ENCODE results near the gene MYO18B. TPM values are rescaled to one million over a fixed set of nuclear protein-coding genes. Genes with fewer than 3 reads are reported as not detected.

MYO18B gene
- total and polyA plus RNA-seq, 2 of the 4 experiments (the other 2 are of a cell fraction): under 0.01 TPM; not detected in 1

DNA sequence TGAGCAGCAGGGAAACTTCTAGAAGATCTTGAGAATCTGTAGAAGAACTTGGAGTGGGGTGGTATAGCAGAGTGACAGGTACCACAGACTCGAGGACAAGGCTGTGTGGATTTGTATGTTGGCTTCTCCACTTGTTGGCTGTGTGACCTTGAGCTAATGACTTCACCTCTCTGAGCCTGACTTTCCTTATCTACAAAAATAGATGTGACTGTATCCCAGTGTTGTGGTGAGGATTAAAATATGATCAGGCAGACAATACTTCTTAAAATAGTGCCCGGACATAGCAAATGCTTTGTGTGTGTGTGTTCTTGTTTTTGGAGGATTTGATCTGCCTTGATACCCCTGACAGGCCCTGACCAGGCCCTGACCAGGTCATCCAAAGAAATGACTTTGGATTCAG lies 40.8 kb downstream of the MYO18B start:
- no peak for ATAC-seq (ENCODE audit: low read depth)
- no peaks in the 10 kb centered on the region for H3K9me1 ChIP-seq (ENCODE audit: insufficient read depth, low read length)
- H4K91ac ChIP-seq (ENCODE audit: insufficient read depth, low read depth, low read length): no peak overlapping the region
- no peak for DNase-seq
- BruUV-seq (replicated peaks): no TSS peak
- no peak overlapping the region for H2BK15ac ChIP-seq (ENCODE audit: low read depth, low read length)
- in situ Hi-C loops (cut with MboI; ENCODE audit: low sequenced_read_pairs): no loop called here
- dilution Hi-C loops (cut with HindIII; ENCODE audit: low sequenced_read_pairs, unreplicated experiment): no loop called here
- H4K8ac ChIP-seq (ENCODE audit: low read depth in 2 of 2, low read length in 2 of 2): no peak overlapping the region
- H3K4me1 ChIP-seq (ENCODE audit: control insufficient read depth, insufficient read depth, low read length): no peaks in the 10 kb centered on the region
- no peak overlapping the region for H3K27ac ChIP-seq (ENCODE audit: insufficient read depth, low read length)
- ChIA-PET CTCF (no interaction called here), POLR2A (ENCODE audit: unreplicated experiment) (no interaction called here)
- no peak overlapping the region for H4K5ac ChIP-seq (ENCODE audit: low read depth, low read length)
- no peak overlapping the region for H2AK9ac ChIP-seq (replicated peaks; ENCODE audit: low read depth, low read length, poor library complexity)
- no peak overlapping the region for H3K4me2 ChIP-seq (ENCODE audit: low read depth, low read length)
- intact Hi-C loops (cut with micrococcal nuclease): no loop called here
- H2BK120ac ChIP-seq (ENCODE audit: low read depth, low read length): no peak overlapping the region
- TF ChIP-seq MXI1 (IDR thresholded peaks at IDR 0.05; ENCODE audit: borderline replicate concordance, low read depth, low read length): no peak
- TF ChIP-seq NFE2L2 (IDR thresholded peaks at IDR 0.05; ENCODE audit: low read depth, low read length): no peak
- TF ChIP-seq RAD21 (IDR thresholded peaks at IDR 0.05; ENCODE audit: low read length): no peak
- no peak for TF ChIP-seq BHLHE40 (IDR thresholded peaks at IDR 0.05; ENCODE audit: low read depth, low read length)
- no peak for TF ChIP-seq RCOR1 (IDR thresholded peaks at IDR 0.05; ENCODE audit: insufficient replicate concordance, low read length)
- no peak for TF ChIP-seq CHD1 (IDR thresholded peaks at IDR 0.05; ENCODE audit: low read depth, low read length)
- TF ChIP-seq CEBPB (IDR thresholded peaks at IDR 0.05; ENCODE audit: low read depth, low read length): no peak
- no peak for TF ChIP-seq RFX5 (IDR thresholded peaks at IDR 0.05; ENCODE audit: low read depth, low read length)
- TF ChIP-seq ELK1 (IDR thresholded peaks at IDR 0.05; ENCODE audit: borderline replicate concordance, low read depth, low read length): no peak
- no peak for TF ChIP-seq MAZ (IDR thresholded peaks at IDR 0.05; ENCODE audit: borderline replicate concordance, low read depth, low read length)
- TF ChIP-seq, protein P1, sequence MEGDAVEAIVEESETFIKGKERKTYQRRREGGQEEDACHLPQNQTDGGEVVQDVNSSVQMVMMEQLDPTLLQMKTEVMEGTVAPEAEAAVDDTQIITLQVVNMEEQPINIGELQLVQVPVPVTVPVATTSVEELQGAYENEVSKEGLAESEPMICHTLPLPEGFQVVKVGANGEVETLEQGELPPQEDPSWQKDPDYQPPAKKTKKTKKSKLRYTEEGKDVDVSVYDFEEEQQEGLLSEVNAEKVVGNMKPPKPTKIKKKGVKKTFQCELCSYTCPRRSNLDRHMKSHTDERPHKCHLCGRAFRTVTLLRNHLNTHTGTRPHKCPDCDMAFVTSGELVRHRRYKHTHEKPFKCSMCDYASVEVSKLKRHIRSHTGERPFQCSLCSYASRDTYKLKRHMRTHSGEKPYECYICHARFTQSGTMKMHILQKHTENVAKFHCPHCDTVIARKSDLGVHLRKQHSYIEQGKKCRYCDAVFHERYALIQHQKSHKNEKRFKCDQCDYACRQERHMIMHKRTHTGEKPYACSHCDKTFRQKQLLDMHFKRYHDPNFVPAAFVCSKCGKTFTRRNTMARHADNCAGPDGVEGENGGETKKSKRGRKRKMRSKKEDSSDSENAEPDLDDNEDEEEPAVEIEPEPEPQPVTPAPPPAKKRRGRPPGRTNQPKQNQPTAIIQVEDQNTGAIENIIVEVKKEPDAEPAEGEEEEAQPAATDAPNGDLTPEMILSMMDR (conservative IDR thresholded peaks at IDR 0.05; ENCODE audit: low read depth, low read length): no peak
- H3K36me3 ChIP-seq (ENCODE audit: control insufficient read depth, insufficient read depth, low read length): no peaks in the 10 kb centered on the region
- H3K23ac ChIP-seq (ENCODE audit: low read depth, low read length): no peak overlapping the region
- no peak overlapping the region for H3K14ac ChIP-seq (replicated peaks; ENCODE audit: low read depth, low read length)
- no peak overlapping the region for H2AFZ ChIP-seq (replicated peaks; ENCODE audit: low read length, poor library complexity)
- H3K56ac ChIP-seq (ENCODE audit: extremely low read depth, insufficient read depth, low read length): no peak overlapping the region
- no peaks in the 10 kb centered on the region for H3K79me1 ChIP-seq (ENCODE audit: low read depth in 1 of 2, low read length in 2 of 2)
- no peak overlapping the region for H2AK5ac ChIP-seq (ENCODE audit: low read depth, low read length)
- no peak overlapping the region for H2BK20ac ChIP-seq (ENCODE audit: low read depth, low read length)
- H2BK5ac ChIP-seq (ENCODE audit: low read depth, low read length, poor library complexity, severe bottlenecking): no peak overlapping the region
- no peak overlapping the region for H3K4ac ChIP-seq (ENCODE audit: low read depth, low read length)
- no peaks in the 10 kb centered on the region for H4K20me1 ChIP-seq (ENCODE audit: insufficient read depth, low read length)
- WGBS, 2 experiments (ENCODE audit: extremely low coverage in 2 of 2, insufficient read length in 1 of 2): no CpG with 5 or more reads among the region's 2 CpGs
- H3K18ac ChIP-seq (ENCODE audit: low read depth, low read length): no peak overlapping the region
- no peaks in the 10 kb centered on the region; the same call in 1 of the 2 replicates for H3K27me3 ChIP-seq (ENCODE audit: control insufficient read depth, insufficient read depth, low read length)
- no peak overlapping the region for H3K9ac ChIP-seq (ENCODE audit: low read depth, low read length)
- H3K9me3 ChIP-seq (ENCODE audit: control insufficient read depth, insufficient read depth, low read length): peaks cover 1% of the 10 kb centered on the region; the same call in 1 of the 2 replicates
- H3K4me3 ChIP-seq (ENCODE audit: insufficient read depth, low read depth, low read length): no peak overlapping the region
